GM23338 (cell line): ENCODE measurements around the gene PLPP7. TPM values are rescaled to one million over a fixed set of nuclear protein-coding genes. Genes with fewer than 3 reads are reported as not detected.

Experiments
- ATAC-seq: fragments of 200-7000 bp; cut with Tn5 transposase; 3 replicates; pipeline ENCODE4 v1.9.1; 2020
- DNase-seq: peaks from one replicate; pipeline ENCODE4 v3.0.0-alpha.2; 2015; ENCODE audit warnings: low spot score
- H2AFZ ChIP-seq: fragments of 200-600 bp; sonication (generic); 2 replicates; pipeline ENCODE4 v1.8.0; 2016; ENCODE audit warnings: antibody characterized with exemption, mild to moderate bottlenecking, moderate library complexity
- H3F3A ChIP-seq: fragments of 200-600 bp; sonication (generic); replicated peaks from 2 replicates; pipeline ENCODE4 v1.8.0; 2017; ENCODE audit warnings: antibody characterized with exemption, mixed run types, low read depth
- H3K27ac ChIP-seq: fragments of 200-600 bp; sonication (generic); 2 replicates; pipeline ENCODE4 v1.6.1; 2016; ENCODE audit warnings: low read depth
- H3K27me3 ChIP-seq: fragments of 200-600 bp; sonication (generic); 2 replicates; pipeline ENCODE4 v1.8.0; 2016; ENCODE audit warnings: mild to moderate bottlenecking, mixed run types, moderate library complexity; ENCODE audit not compliant: insufficient read depth
- H3K36me3 ChIP-seq: fragments of 200-600 bp; sonication (generic); 2 replicates; pipeline ENCODE4 v1.8.0; 2016; ENCODE audit warnings: mild to moderate bottlenecking; ENCODE audit not compliant: insufficient read depth
- H3K4me1 ChIP-seq: fragments of 200-600 bp; sonication (generic); 2 replicates; pipeline ENCODE4 v1.8.0; 2016; ENCODE audit warnings: mild to moderate bottlenecking, moderate library complexity; ENCODE audit not compliant: insufficient read depth
- H3K4me2 ChIP-seq: fragments of 200-600 bp; sonication (generic); 2 replicates; pipeline ENCODE4 v1.7.1; 2017; ENCODE audit warnings: mixed run types
- H3K4me3 ChIP-seq: fragments of 200-600 bp; sonication (generic); 2 replicates; pipeline ENCODE4 v1.6.1; 2016; ENCODE audit warnings: mixed run types
- H3K79me2 ChIP-seq: fragments of 200-600 bp; sonication (generic); replicated peaks from 2 replicates; pipeline ENCODE4 v1.8.0; 2017; ENCODE audit warnings: mild to moderate bottlenecking; ENCODE audit not compliant: insufficient read depth
- H3K9me2 ChIP-seq: fragments of 200-600 bp; sonication (generic); 2 replicates; pipeline ENCODE4 v1.8.0; 2017; ENCODE audit not compliant: insufficient read depth
- H4K20me1 ChIP-seq: fragments of 200-600 bp; sonication (generic); replicated peaks from 2 replicates; pipeline ENCODE4 v1.8.0; 2017; ENCODE audit warnings: mild to moderate bottlenecking; ENCODE audit not compliant: insufficient read depth
- H3K27ac Mint-ChIP-seq: 2 replicates; pipeline ENCODE4 v1.8.0; 2020; ENCODE audit warnings: inconsistent platforms, mild to moderate bottlenecking, moderate library complexity, mixed read lengths
- H3K27me3 Mint-ChIP-seq: 3 replicates; pipeline ENCODE4 v1.8.0; 2022; ENCODE audit warnings: low read depth, mild to moderate bottlenecking, moderate library complexity, mixed read lengths, inconsistent platforms; ENCODE audit not compliant: insufficient read depth, poor library complexity
- H3K36me3 Mint-ChIP-seq: 3 replicates; pipeline ENCODE4 v1.8.0; 2021; ENCODE audit warnings: low read depth, mild to moderate bottlenecking, inconsistent platforms, moderate library complexity, mixed read lengths
- H3K4me1 Mint-ChIP-seq: 3 replicates; pipeline ENCODE4 v1.8.0; 2020; ENCODE audit warnings: mild to moderate bottlenecking, inconsistent platforms, mixed read lengths
- H3K4me3 Mint-ChIP-seq: 3 replicates; pipeline ENCODE4 v1.8.0; 2021; ENCODE audit warnings: moderate library complexity, mild to moderate bottlenecking, inconsistent platforms, mixed read lengths
- H3K9me3 Mint-ChIP-seq: 3 replicates; pipeline ENCODE4 v1.8.0; 2020; ENCODE audit warnings: moderate library complexity, mild to moderate bottlenecking, inconsistent platforms, mixed read lengths
- CREB1 ChIP-seq: fragments of 250-450 bp; sonication (Bioruptor Pico); IDR thresholded peaks from 2 replicates; pipeline ENCODE4 v1.5.0; 2020; ENCODE audit warnings: low read depth, mild to moderate bottlenecking, moderate library complexity
- EZH2 ChIP-seq: fragments of 200-600 bp; sonication (generic); IDR thresholded peaks from one replicate; pipeline ENCODE4 v1.8.0; 2017; ENCODE audit warnings: antibody characterized with exemption, mild to moderate bottlenecking, low read depth; ENCODE audit not compliant: unreplicated experiment
- EZH2phosphoT487 ChIP-seq: fragments of 200-600 bp; sonication (generic); IDR thresholded peaks from one replicate; pipeline ENCODE4 v1.8.1; 2018; ENCODE audit warnings: antibody characterized with exemption; ENCODE audit not compliant: unreplicated experiment
- JUNB ChIP-seq: IDR thresholded peaks from one replicate; pipeline ENCODE4 v1.6.1; 2016; ENCODE audit warnings: antibody characterized with exemption; ENCODE audit not compliant: unreplicated experiment
- ZNF114 ChIP-seq: fragments of 250-450 bp; sonication (Bioruptor Pico); IDR thresholded peaks from 2 replicates; pipeline ENCODE4 v1.5.0; 2020; ENCODE audit warnings: mild to moderate bottlenecking, moderate library complexity
- ZNF331 ChIP-seq: fragments of 250-450 bp; sonication (Bioruptor Pico); IDR thresholded peaks from 2 replicates; pipeline ENCODE4 v1.5.0; 2020; ENCODE audit warnings: low read depth, mild to moderate bottlenecking, moderate library complexity
- ZNF462 ChIP-seq: fragments of 250-450 bp; sonication (Bioruptor Pico); IDR thresholded peaks from 2 replicates; pipeline ENCODE4 v1.5.0; 2020; ENCODE audit warnings: mild to moderate bottlenecking, moderate library complexity
- polyA plus RNA-seq: library from polyadenylated mRNA; unstranded; fragments of >200 nt; fragmentation: Nextera tagmentation; extraction: Ambion mirVana; gene quantifications from 2 replicates; pipeline ENCODE4 v1.2.1, GENCODE V29; 2016
- total RNA-seq: library from RNA; depleted of rRNA; stranded (reverse); fragments of >200 nt; shearing (Covaris generic); gene quantifications from 2 replicates; pipeline ENCODE4 v1.2.3, GENCODE V29; 2014
- TF ChIP-seq, protein P1 (sequence below), 2 experiments: fragments of 200-600 bp in 1 of 2; sonication (generic) in 1 of 2; conservative IDR thresholded peaks; 2 replicates each; pipeline versions ENCODE4 v1.5.1 to v1.6.1; 2016 to 2017; ENCODE audit warnings: antibody characterized with exemption in 2 of 2, low read depth in 2 of 2, mild to moderate bottlenecking in 2 of 2, moderate library complexity in 1 of 2
- TF ChIP-seq, protein P2 (sequence below): IDR thresholded peaks from 2 replicates; pipeline ENCODE4 v1.6.1; 2016; ENCODE audit warnings: antibody characterized with exemption
- TF ChIP-seq, protein P3 (sequence below): IDR thresholded peaks from one replicate; pipeline ENCODE4 v1.6.1; 2018; ENCODE audit warnings: antibody characterized with exemption; ENCODE audit not compliant: unreplicated experiment

PLPP7 gene
- total and polyA plus RNA-seq, 2 experiments from 2014 or later = 1.6 to 2.4 TPM

DNA sequence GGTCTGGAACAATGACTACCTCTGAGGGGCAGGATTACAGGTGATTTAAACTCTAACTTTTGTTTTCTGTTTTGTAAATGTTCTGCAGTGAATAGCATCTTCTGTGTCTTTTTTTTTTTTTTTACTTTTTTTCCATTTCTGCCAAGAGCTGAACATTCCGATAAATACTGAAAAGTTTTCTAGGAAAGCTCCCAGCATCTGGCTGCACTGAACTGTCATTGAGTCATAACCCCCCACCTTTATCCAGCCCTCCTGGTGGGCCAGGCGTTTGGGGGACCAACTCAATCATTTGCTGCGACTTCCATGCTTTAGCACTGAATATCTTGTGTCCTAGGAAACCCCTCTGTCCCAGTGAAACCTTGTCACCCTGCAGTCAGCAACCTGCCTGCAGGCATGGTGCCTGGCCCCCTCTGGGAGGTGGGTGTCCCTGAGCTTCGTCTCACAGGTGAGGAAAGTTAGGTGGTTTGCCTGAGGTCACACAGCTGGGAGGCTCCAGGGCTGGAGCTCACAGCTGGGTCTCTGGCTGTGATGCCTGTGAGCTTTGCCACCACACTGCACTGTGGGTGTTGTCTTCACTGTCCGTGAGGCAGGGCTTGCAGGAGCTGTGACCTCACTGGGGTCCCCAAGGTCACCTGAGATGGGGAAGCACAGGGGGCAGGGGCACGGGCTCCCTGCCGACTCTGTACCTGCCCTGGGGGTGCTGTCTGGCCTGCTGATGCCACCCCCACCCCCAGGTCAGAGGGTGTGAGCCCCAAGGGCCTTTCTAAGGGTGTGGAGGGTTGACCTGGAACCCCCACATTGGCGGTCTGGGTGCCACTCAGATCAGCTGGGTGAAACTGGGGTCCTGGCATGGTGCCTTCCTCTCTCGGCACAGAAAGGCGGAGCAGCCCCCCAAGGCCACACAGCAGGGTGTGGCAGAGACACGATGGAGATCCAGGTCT, 14.1 kb downstream of the PLPP7 start:
- ATAC-seq = no peak
- no peaks in the 10 kb centered on the region for H3K36me3 Mint-ChIP-seq
- Histone ChIP-seq H3F3A (no peaks in the 10 kb centered on the region), H3K4me2 (no peak overlapping the region), H3K27me3 (no peaks in the 10 kb centered on the region), H4K20me1 (no peaks in the 10 kb centered on the region), H3K36me3 (no peaks in the 10 kb centered on the region), H3K27ac (no peak overlapping the region), H3K4me1 (no peaks in the 10 kb centered on the region), H3K4me3 (no peak overlapping the region), H3K9me2 (no peaks in the 10 kb centered on the region), H2AFZ (no peak overlapping the region), H3K79me2 (no peaks in the 10 kb centered on the region)
- no peak overlapping the region for H3K4me3 Mint-ChIP-seq
- TF ChIP-seq, protein P1, sequence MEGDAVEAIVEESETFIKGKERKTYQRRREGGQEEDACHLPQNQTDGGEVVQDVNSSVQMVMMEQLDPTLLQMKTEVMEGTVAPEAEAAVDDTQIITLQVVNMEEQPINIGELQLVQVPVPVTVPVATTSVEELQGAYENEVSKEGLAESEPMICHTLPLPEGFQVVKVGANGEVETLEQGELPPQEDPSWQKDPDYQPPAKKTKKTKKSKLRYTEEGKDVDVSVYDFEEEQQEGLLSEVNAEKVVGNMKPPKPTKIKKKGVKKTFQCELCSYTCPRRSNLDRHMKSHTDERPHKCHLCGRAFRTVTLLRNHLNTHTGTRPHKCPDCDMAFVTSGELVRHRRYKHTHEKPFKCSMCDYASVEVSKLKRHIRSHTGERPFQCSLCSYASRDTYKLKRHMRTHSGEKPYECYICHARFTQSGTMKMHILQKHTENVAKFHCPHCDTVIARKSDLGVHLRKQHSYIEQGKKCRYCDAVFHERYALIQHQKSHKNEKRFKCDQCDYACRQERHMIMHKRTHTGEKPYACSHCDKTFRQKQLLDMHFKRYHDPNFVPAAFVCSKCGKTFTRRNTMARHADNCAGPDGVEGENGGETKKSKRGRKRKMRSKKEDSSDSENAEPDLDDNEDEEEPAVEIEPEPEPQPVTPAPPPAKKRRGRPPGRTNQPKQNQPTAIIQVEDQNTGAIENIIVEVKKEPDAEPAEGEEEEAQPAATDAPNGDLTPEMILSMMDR (conservative IDR thresholded peaks at IDR 0.05; ENCODE audit: low read depth in 2 of 2) = no peak
- TF ChIP-seq EZH2 (no peak), JUNB (no peak), ZNF331 (CRISPR knock-in tag) (no peak), ZNF462 (CRISPR knock-in tag) (no peak), EZH2phosphoT487 (no peak), CREB1 (no peak), ZNF114 (no peak)
- TF ChIP-seq, protein P2, sequence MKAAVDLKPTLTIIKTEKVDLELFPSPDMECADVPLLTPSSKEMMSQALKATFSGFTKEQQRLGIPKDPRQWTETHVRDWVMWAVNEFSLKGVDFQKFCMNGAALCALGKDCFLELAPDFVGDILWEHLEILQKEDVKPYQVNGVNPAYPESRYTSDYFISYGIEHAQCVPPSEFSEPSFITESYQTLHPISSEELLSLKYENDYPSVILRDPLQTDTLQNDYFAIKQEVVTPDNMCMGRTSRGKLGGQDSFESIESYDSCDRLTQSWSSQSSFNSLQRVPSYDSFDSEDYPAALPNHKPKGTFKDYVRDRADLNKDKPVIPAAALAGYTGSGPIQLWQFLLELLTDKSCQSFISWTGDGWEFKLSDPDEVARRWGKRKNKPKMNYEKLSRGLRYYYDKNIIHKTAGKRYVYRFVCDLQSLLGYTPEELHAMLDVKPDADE = no peak
- TF ChIP-seq, protein P3, sequence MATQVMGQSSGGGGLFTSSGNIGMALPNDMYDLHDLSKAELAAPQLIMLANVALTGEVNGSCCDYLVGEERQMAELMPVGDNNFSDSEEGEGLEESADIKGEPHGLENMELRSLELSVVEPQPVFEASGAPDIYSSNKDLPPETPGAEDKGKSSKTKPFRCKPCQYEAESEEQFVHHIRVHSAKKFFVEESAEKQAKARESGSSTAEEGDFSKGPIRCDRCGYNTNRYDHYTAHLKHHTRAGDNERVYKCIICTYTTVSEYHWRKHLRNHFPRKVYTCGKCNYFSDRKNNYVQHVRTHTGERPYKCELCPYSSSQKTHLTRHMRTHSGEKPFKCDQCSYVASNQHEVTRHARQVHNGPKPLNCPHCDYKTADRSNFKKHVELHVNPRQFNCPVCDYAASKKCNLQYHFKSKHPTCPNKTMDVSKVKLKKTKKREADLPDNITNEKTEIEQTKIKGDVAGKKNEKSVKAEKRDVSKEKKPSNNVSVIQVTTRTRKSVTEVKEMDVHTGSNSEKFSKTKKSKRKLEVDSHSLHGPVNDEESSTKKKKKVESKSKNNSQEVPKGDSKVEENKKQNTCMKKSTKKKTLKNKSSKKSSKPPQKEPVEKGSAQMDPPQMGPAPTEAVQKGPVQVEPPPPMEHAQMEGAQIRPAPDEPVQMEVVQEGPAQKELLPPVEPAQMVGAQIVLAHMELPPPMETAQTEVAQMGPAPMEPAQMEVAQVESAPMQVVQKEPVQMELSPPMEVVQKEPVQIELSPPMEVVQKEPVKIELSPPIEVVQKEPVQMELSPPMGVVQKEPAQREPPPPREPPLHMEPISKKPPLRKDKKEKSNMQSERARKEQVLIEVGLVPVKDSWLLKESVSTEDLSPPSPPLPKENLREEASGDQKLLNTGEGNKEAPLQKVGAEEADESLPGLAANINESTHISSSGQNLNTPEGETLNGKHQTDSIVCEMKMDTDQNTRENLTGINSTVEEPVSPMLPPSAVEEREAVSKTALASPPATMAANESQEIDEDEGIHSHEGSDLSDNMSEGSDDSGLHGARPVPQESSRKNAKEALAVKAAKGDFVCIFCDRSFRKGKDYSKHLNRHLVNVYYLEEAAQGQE = no peak
- no peak overlapping the region for H3K27ac Mint-ChIP-seq
- H3K4me1 Mint-ChIP-seq = peaks cover 6% of the 10 kb centered on the region; the same call in 1 of the 3 replicates
- DNase-seq = no peak
- H3K9me3 Mint-ChIP-seq = no peaks in the 10 kb centered on the region
- peaks cover 14% of the 10 kb centered on the region for H3K27me3 Mint-ChIP-seq
